HG02981 (cell line): Measurements from ENCODE around the gene TUBA4B.

ENCODE experiments used
- ATAC-seq: cut with Tn5 transposase; IDR thresholded peaks from one replicate; pipeline ENCODE4 v1.9.1; 2021; ENCODE audit warnings: mild to moderate bottlenecking, moderate library complexity; ENCODE audit not compliant: unreplicated experiment

Gene TUBA4B

DNA sequence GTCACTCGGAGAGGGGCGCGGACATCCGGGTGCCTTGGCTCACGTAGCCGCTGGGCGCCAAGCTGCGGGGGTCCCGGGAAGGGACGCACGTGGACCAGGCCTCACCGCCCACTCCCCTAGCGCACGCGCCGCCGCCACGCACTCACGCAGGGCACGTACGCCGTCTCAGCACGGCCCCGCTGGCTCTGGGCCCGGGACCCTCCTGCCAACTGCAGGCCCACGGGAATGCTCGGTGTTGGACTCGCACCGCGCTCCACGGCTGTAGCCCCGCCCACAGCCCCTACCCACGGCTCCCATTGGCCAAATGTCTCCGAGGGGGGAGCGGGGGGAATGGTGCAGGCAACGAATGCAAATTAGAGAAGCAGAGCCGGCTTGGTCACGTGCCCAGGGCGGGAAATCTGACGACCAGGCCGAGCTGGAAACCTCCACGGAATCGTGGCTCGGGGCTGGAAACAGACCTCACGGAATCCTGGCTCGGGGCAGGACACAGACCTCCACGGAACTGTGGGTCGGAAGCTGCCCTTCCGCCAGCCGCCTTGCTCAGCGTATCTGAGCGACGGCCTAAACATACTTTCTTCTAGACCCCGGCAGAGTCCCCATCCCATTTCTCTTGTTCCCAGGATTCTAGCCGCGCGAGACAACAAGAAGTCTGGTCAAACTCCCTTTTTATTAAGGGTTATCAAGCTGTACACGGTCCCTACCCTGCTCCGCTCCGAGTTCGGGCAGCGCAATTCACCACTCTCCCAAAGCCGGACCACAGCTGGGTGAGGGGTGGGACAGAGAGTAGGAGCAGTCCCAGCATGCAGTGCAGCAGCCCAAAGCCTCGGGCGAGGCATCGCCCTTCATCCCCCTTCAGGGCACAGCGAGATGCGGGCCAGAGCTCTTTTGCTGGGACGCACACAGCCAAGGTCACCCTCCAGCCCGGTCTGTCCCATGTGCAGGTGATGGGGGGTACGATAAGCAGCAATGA is 34.0 kb upstream of the TUBA4B start, which contains the start of gene ABCB6:
Gene ABCB6, minus strand, starts transcription at position 227 of the 970 bp plus-strand sequence. CDS start 285 bp downstream, outside the sequence.
- ATAC-seq, result peak; percentile 78

DNA sequence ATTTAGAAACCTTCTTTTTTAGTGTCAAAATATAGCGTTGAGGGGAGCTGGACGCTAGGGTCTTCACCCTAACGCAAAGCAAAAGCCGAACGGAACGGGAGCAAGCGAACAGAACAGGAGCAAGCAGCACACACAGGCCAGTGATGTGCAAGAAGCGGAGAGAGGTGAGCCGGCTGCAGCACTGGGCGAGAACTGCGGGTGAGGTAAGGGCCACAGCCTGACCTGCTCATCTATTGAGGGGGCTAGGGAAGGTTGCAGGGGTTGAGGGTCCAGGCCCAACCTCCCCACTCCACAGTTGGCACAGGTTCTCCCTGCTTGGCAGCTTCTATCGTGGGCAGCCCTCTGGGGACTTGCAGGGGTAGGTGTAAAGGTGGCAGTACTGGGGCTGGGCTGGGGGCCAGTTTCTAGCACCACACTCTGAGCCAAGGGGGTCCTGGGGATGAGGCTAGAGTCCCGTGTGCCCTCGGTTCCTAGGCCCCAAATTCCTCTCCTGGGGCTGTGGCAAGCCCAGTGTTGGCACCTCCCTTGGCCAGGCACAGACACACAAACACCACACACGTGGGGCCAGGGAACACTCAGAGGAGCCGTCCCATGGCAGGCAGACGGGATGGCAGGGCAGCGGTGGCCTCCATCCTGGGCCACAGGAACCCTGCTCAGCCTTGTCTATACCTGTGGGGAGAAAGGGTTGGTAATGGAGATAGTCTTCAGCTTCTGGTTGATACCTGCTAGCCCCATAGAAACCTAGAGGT is 33.1 kb upstream of the TUBA4B start:
- ATAC-seq, result no peak

DNA sequence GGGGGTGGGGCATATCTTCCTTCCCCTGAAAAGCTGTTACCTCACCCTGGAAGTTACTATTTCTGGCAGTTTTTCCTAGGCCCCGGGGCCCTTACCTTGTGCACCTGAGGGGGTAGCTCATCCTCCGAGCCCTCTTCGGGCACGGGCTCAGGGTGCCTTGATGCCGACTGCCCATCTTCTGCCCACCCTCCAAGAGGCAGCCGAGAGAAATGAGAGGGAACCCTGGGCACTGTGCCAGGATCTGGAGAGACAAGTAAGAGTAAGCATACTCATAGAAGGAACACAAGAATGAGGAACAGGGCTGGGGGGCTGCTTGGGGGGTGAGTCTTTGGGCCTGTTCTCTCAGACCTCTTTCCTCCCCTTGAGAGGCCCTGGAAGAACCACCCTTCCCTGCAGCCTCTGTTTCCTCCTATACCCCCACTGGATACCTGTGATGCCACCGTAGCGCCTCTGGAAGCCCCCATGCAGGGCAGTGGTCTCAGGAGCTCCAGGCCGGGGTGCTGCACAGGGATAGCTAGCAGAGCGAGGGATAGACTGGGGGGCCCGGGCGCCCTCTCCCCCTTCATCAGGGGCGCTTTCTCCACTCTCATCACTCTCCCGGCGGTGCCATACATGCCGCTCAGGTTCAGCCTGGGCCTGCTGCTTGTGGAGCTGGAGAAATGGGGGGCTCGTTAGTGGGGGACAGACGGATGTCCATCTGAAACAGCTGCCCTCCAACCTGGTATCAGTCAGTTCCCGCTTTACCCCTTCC is 32.2 kb upstream of the TUBA4B start:
- ATAC-seq, result no peak

DNA sequence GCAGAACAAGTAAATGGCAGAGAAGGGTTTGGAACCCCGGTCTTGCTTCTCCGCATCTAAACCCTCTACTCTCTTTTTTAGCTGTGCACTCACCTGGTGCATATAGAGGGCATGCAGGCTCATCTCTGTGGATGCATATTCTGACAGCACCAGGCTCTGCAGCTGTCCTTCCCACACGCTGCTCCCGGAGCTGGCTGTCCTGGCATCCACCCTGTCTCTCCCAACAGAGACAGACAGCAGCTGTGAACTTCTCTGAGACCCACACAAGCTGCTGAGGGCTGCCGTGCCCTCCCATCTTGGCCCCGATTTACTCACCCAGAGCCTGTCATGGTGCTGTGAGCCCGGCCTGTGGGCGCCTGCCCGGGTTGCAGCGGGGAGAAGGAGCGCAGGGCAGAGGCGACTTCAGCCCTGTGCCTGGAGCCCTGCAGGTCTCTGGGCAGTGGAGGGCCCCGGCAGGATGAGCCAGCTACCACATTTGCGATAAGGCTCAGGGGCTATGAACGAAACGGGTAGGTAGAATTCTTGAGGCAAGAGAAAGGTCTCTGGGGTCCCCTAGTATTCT is 31.0 kb upstream of the TUBA4B start:
- no peak for ATAC-seq

DNA sequence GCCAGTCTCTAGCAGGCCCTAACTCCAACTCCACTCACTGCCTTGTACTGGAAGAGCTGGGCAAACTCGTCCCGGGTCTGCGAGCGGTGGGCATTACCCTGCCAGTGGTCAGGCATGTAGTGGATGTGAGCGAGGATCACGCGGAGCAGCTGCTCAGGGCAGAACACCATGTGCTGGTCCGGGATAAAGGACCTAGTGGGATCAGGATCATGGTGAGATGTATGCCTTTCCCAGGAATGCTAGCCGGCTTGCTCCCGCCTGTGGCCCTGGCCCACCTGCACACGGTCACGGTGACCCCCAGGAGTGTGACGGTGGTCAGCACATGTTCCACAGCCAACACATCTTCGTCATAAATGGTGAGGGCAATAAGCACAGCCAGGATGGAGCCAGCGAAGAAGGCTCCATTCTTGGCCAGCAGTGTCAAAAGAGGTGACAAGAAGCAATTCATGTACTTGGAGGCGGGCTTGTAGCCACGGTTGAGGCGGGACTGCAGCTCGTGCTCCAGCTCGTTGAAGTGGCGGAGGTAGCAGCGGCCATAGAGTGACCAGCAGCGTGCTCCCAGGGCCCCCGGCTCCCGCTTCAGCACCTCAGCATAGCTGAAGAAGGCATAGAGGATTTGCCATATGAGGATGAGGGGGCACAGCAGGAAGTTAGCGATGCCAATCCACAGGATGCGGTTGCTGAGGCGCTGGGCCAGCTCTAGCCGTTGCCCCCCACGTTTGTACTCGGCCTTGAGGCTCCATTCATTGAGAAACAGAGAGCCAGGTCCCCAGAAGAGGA is 29.0 kb upstream of the TUBA4B start:
- ATAC-seq, result no peak

DNA sequence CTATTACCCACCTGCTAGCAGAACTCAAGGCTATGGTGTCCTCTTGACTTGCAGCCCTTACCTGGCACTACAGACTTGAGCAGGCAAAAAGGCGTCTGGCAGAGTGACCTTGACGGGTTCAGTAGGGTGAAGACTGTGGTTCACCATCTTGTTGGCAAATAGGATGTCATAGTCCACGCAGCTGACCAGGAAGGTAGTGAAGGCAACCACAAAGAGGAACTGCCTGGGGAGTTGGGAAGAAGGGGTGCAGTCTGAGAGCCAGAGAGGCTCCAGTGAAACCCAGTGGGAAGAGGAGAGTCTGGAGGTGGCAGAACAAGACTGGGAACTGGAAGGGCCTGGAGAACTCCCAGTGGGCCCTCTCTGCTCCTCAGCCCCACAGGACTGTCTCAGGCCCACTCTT is 27.7 kb upstream of the TUBA4B start:
- ATAC-seq, result no peak

DNA sequence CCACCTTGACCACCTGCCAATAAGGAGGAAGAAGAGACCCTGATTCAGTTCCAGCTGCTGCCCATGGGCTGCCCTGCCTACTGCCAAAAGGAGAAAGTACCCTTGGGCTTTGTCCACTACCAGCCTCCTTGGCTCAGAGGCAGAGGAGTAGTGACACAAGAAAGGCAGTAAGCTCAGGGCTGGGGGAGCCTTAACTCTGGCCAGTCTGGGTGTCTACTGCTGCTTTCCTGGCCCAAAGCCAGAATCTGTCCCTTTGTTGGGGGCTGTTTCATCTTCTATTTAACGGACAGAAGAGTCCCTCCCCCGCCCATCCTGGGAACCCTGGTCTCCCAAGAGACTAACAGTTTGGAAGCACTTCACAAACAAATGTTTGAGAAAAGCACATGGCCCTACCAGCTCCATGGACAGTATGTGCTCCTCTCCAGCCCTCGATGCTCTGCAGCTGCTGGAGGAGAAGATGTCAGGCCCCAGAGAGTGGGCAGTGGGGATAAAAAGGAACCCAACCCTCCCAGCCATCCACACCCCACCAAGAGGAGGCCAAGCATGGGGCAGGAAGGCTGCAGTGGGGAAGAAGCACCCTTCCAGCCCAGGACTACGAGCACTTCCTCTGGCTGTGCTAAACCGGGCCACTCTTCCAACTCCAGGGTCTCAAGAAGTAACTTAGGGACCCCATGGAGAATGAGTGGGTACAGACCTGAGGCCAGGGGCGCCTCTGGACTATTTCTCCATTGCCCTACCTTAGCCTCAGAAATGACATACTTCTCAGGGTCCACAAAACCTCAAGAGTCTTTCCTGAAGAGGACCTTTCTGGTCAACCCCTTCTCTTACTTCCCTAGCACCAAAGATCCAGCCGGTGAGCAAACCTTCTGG is 24.8 kb upstream of the TUBA4B start:
- ATAC-seq, result no peak

DNA sequence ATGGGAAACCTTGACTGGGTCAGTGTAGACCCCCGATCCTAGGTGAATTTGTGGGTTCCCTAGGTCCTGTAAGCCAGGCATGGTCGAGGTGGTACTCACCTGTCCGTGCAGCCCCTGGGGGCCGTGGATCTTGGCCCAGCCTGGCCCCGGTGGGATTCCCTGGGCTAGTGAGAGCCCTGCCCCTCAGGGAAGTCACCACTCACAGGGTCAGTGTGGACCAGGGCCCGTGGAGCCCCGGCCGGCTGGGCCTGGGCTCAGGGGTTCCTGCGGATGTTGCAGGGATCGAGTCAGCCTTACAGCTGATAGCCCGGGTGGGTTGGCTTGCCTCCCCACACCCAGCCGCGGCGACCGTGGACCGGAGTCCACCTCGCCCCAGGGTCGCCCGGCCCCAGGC is 24.1 kb upstream of the TUBA4B start:
- no peak for ATAC-seq

DNA sequence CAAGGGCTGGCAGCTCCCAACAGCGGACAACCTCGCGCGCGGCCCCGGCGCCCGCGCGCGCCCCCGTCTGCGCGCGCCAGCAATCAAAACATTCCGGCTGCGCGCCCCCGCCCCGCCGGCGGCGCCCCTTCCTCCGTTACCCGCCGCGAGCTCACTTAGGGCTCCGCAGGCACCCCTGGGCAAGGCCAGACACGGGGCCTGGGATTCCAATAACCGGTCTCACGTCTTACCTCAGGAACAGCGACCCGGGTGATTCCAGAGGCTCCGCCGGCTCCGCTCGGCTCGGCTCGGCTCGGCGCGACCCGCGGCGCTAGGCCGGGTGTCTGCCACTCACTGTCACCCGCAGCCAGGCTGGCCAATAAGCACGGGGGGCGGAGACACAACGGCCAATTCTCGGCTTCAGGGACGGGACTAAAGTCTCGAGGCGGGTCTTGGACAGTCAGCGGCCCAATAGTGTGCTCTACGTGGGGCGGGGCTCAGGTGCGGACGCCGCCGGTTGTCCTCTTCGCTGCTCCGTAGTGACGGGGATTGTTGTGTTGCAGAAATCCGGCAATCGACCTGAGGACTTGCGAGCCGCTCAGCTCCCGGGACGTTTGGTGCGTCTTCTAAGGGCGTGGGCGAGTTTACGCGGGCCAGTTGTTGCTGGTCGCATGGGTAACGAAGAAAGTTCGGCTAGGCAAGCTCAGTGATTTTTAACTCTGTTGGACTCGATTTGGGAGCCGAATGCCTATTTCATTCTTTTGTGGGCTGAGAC is 23.6 kb upstream of the TUBA4B start, which contains the start of the genes ANKZF1 and ATG9A:
Gene ANKZF1, plus strand, starts transcription at position 502 of the 754 bp plus-strand sequence. CDS start 452 bp downstream, outside the sequence.
Gene ATG9A, minus strand, starts transcription at position 332 of the 754 bp plus-strand sequence. CDS start 1,612 bp downstream, outside the sequence.
- peak; percentile 96 for ATAC-seq

DNA sequence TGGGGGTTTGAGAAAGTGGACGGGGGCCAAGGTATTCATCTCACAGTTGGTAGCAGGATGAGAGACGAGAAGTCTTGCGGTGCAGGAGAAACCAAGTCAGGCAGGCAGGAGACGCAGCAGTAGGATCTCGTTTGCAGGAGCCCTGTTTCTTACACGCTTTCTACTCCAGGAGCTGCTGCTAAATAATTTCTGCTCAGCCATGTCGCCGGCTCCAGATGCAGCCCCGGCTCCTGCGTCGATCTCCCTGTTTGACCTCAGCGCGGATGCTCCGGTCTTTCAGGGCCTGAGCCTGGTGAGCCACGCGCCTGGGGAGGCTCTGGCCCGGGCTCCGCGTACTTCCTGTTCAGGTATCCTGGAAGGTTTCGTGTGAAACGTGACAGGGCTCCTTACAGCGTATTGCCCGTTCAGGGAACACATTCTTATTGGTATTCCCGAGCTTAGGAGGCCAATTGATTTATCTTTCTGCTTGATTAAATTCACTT is 22.9 kb upstream of the TUBA4B start:
- ATAC-seq, result peak; percentile 16

DNA sequence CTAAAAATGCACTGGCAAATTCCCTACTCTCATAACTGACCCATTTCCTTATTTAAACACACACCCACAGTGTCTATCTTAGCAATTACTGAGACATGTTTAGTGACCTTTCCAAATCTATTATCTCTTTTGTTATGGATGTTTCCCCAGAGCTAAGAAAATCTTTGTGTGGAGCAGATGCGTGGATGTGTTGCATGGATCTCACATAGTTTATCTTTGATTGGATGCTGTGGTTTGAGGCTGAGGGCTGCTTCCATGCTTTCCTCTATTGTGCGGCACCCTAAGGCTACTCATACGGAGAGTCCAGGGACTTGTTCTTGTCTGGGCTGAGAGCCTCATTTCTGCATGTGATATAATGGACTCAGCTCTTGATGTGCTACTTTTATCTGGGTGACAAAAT is 18.7 kb upstream of the TUBA4B start:
- no peak for ATAC-seq

DNA sequence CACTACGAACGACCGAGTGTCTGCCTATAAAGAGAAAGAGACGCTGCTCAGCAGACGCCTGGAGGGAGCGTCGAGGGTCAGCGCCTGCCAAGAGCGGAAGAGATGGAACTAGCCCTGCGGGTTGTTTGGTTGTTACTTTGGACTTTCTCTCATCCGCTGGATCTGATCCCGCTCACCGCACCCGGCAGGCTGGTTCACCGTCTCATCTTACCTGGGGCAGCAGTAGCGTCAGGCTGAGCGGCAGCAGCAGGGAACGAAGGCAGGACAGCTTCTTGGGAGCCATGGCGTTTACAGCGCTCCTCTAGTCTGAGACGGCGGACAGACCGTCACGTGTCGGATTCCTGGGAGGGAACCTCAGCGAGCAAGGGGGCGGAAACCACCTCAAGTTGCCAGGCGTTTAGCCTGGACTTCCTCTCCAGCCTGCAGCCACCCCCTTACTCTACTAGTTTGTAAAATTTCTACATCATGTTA is 9.7 kb upstream of the TUBA4B start:
- ATAC-seq, result no peak

DNA sequence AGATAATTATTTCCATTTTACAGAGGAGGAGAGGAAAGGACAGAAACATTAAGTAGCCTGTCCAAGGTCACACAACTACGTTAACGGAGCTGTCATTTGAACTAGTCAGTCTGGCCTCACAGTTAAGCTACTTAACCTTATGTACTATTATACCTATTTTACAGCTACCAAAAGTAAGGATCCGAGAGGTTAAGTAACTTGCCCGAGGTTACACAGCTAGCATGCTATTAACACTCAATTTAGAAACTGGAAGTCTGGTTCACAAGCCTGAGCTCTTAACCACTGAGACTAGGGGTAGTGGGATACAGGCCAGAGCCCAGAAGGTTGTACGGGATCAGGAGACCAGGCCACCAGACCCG is 8.3 kb upstream of the TUBA4B start:
- ATAC-seq, result no peak

DNA sequence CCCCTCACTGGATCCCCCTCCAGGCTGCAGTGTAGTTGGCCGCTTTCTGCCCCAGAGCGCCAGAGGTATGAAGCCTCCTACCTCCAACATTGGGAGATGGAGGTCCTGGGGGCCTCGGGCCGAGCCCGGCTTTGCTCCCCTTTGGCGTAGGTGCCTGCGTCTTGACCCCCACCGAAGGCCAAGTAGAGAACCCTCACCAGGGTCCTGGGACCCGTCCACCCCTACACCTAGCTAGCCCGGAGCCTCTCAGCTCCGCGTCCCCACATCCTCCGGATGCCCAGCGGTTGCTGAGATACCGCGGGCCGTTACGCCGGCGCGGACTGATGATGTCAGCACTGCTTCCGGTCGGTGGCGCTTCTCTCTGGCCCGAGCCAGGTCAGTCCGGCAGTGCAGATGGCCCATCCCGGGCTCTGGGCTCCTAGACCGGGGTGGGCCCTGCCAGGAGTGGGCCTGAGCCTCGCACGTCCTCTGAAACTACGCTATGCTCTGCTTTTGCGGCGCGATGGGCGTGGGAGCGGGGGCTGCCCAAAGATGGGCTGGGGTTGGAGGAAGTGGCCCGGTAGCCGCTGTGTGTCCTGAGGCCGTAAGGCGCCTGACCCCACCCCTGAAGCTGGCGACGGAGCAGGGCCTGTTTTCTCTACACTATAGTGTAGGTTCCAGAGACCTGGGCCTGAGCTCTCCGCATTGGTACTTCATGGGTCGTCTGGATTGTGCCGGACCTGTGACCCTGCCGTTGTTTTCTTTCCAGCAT is 7.7 kb upstream of the TUBA4B start, which contains the start of the genes GLB1L and STK16:
Gene GLB1L, minus strand, starts transcription at position 297 of the 751 bp plus-strand sequence. CDS start 1,871 bp downstream, outside the sequence.
Gene STK16, plus strand, starts transcription at position 332 of the 751 bp plus-strand sequence. CDS start 521 bp downstream, outside the sequence.
- peak; percentile 68 for ATAC-seq

DNA sequence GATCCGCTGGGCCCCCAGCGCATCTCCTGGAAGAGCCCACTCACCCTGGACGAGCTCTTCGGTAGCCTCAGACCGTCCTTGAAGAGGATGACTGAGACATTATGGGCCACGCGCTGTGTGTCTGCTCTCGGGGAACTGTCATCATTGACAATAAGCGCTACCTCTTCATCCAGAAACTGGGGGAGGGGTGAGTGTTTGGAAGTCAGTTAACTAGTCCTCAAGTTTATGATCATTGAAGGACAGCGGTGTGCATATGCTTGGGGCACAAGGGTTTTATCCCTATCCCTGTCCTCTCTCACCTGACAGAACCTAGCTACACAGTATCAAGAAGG is 7.2 kb upstream of the TUBA4B start:
- ATAC-seq, result no peak

DNA sequence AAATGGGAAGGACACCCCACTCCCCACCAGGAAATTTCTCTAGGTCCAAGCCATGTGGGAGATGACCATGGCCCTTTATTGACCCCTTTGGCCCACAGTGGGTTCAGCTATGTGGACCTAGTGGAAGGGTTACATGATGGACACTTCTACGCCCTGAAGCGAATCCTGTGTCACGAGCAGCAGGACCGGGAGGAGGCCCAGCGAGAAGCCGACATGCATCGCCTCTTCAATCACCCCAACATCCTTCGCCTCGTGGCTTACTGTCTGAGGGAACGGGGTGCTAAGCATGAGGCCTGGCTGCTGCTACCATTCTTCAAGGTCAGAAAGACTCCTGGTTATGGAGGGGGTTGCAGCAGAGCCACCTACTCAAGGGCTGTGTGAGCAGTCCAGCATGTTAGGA is 6.5 kb upstream of the TUBA4B start:
- no peak for ATAC-seq
